H1 (cell line): ENCODE data around the gene NDRG2. TPM values are rescaled to one million over a fixed set of nuclear protein-coding genes. Genes with fewer than 3 reads are reported as not detected.

Source experiments
- ATF2 ChIP-seq: IDR thresholded peaks from 2 replicates; pipeline ENCODE4 v1.6.1; 2012; ENCODE audit warnings: low read length, inconsistent platforms
- CHD7 ChIP-seq: fragments of 300-600 bp; sonication (generic); IDR thresholded peaks from 2 replicates; pipeline ENCODE4 v1.7.1; 2012; ENCODE audit warnings: low read length, moderate library complexity, mild to moderate bottlenecking, inconsistent platforms; ENCODE audit not compliant: insufficient replicate concordance
- HDAC2 ChIP-seq, 2 experiments: fragments of 300-600 bp in 1 of 2; sonication (generic) in 1 of 2; IDR thresholded peaks; 2 replicates each; pipeline ENCODE4 v1.6.1; 2011 to 2012; ENCODE audit warnings: low read depth in 2 of 2, low read length in 2 of 2, mild to moderate bottlenecking in 2 of 2, moderate library complexity in 2 of 2, borderline replicate concordance in 1 of 2, inconsistent platforms in 1 of 2
- POLR2AphosphoS5 ChIP-seq: IDR thresholded peaks from 2 replicates; pipeline ENCODE4 v1.6.1; 2011; ENCODE audit warnings: low read depth, low read length
- TAF1 ChIP-seq: IDR thresholded peaks from 2 replicates; pipeline ENCODE4 v1.6.1; 2011; ENCODE audit warnings: mild to moderate bottlenecking, low read depth, low read length
- polyA plus RNA-seq, 7 experiments: library from polyadenylated mRNA; depleted of rRNA in 3 of 7; stranded (reverse) in 5 of 7; unstranded in 2 of 7; fragments of >200 nt in 5 of 7; fragments of 200-250 nt in 2 of 7; gene quantifications; 1 replicate in 5 of 7; 2 replicates in 1 of 7; 4 replicates in 1 of 7; pipeline versions ENCODE4 v1.2.1 to v1.2.3, GENCODE V29; 2011 to 2013; ENCODE audit warnings: missing spikeins in 2 of 7, mixed read lengths in 2 of 7
- total RNA-seq: library from RNA; stranded (reverse); fragmentation: NEBNext Ultra II Directional; extraction: Animal tissue kit (Norgen Biotek cat#: 25700); gene quantifications from 2 replicates; pipeline ENCODE4 v1.2.1, GENCODE V29; 2021

Gene NDRG2
- total and polyA plus RNA-seq, 2 of the 8 experiments (the other 6 are each of a cell fraction or from before 2014, with no cell fraction given) = 29.9 to 48.6 TPM

- TF ChIP-seq POLR2AphosphoS5 (no peak), HDAC2 (IDR thresholded peaks at IDR 0.05; ENCODE audit: borderline replicate concordance in 1 of 2, low read depth in 2 of 2, low read length in 2 of 2) (no peak), CHD7 (no peak), TAF1 (no peak), ATF2 (no peak)
Observed at GRCh38 chr14:21053184-21054122, 28.6 kb upstream of the NDRG2 start (continued).
